ENCODE data around the gene PCDHGA9. TPM values are rescaled to one million over a fixed set of nuclear protein-coding genes. Genes with fewer than 3 reads are reported as not detected.

PCDHGA9 gene
- total RNA-seq, 1 donor from 2014 or later = 3.8 TPM

GRCh38 chr5:141430332-141431113 is 27.9 kb downstream of the PCDHGA9 start, which contains the start of gene PCDHGA12:
Gene PCDHGA12, plus strand, starts transcription at chr5:141430507. Its CDS starts 253 bp downstream, at chr5:141430760.

Other genes with a start within 250 kb of the PCDHGA9 start
- gene PCDHB7, start 230.1 kb upstream of the PCDHGA9 start, total RNA-seq = 0.32 and 0.60 TPM in 2 replicates
- 0.32 and 0.69 TPM in 2 replicates for gene PCDHB8, start 225.0 kb upstream of the PCDHGA9 start, total RNA-seq
- gene PCDHB16, start 220.4 kb upstream of the PCDHGA9 start, total RNA-seq = 0.16 and 2.1 TPM in 2 replicates
- gene PCDHB9, start 215.6 kb upstream of the PCDHGA9 start, total RNA-seq = 0.16 and 0.69 TPM in 2 replicates
- 0.47 and 1.4 TPM in 2 replicates for gene PCDHB10, start 210.4 kb upstream of the PCDHGA9 start, total RNA-seq
- 0.16 and 0.69 TPM in 2 replicates for gene PCDHB11, start 203.2 kb upstream of the PCDHGA9 start, total RNA-seq
- 0.16 and 0.86 TPM in 2 replicates for gene PCDHB12, start 194.1 kb upstream of the PCDHGA9 start, total RNA-seq
- gene PCDHB13, start 188.9 kb upstream of the PCDHGA9 start, total RNA-seq = 0.32 and 0.94 TPM in 2 replicates
- 0.63 and 2.6 TPM in 2 replicates for gene PCDHB14, start 179.4 kb upstream of the PCDHGA9 start, total RNA-seq
- gene PCDHB15, start 157.4 kb upstream of the PCDHGA9 start, total RNA-seq = 0.32 and 0.60 TPM in 2 replicates
- gene SLC25A2, start 98.7 kb upstream of the PCDHGA9 start, total RNA-seq = 0.32 TPM in 1 of 2 replicates, not detected in the other
- gene TAF7, start 82.0 kb upstream of the PCDHGA9 start, total RNA-seq = 67.1 and 89.5 TPM in 2 replicates
- 1.3 and 1.9 TPM in 2 replicates for gene PCDHGA1, start 72.3 kb upstream of the PCDHGA9 start, total RNA-seq
- gene PCDHGA2, start 64.0 kb upstream of the PCDHGA9 start, total RNA-seq = 2.3 and 4.9 TPM in 2 replicates
- gene PCDHGA3, start 58.9 kb upstream of the PCDHGA9 start, total RNA-seq = 1.0 and 1.9 TPM in 2 replicates
- gene PCDHGB1, start 52.7 kb upstream of the PCDHGA9 start, total RNA-seq = 1.5 and 3.8 TPM in 2 replicates
- gene PCDHGA4, start 47.8 kb upstream of the PCDHGA9 start, total RNA-seq = 1.1 and 4.7 TPM in 2 replicates
- gene PCDHGB2, start 42.8 kb upstream of the PCDHGA9 start, total RNA-seq = 3.0 and 4.1 TPM in 2 replicates
- gene PCDHGA5, start 38.6 kb upstream of the PCDHGA9 start, total RNA-seq = 1.6 and 2.0 TPM in 2 replicates
- gene PCDHGB3, start 32.5 kb upstream of the PCDHGA9 start, total RNA-seq = 5.1 and 5.4 TPM in 2 replicates
- gene PCDHGA6, start 28.9 kb upstream of the PCDHGA9 start, total RNA-seq = 2.4 and 3.9 TPM in 2 replicates
- 5.7 and 11.5 TPM in 2 replicates for gene PCDHGA7, start 20.0 kb upstream of the PCDHGA9 start, total RNA-seq
- 26.7 and 34.0 TPM in 2 replicates for gene PCDHGB4, start 15.1 kb upstream of the PCDHGA9 start, total RNA-seq
- 3.5 and 4.4 TPM in 2 replicates for gene PCDHGA8, start 10.1 kb upstream of the PCDHGA9 start, total RNA-seq
- 33.0 and 33.1 TPM in 2 replicates for gene PCDHGB5, start 4.8 kb upstream of the PCDHGA9 start, total RNA-seq
- gene PCDHGB6, start 5.2 kb downstream of the PCDHGA9 start, total RNA-seq = 3.0 and 3.7 TPM in 2 replicates
- gene PCDHGA10, start 10.2 kb downstream of the PCDHGA9 start, total RNA-seq = 2.3 and 7.1 TPM in 2 replicates
- 5.2 and 9.9 TPM in 2 replicates for gene PCDHGB7, start 14.9 kb downstream of the PCDHGA9 start, total RNA-seq
- 7.0 and 12.0 TPM in 2 replicates for gene PCDHGA11, start 18.3 kb downstream of the PCDHGA9 start, total RNA-seq
- gene PCDHGA12, start 27.7 kb downstream of the PCDHGA9 start, total RNA-seq = 7.4 and 15.8 TPM in 2 replicates
- 55.5 and 158 TPM in 2 replicates for gene PCDHGC3, start 73.2 kb downstream of the PCDHGA9 start, total RNA-seq
- gene PCDHGC4, start 82.3 kb downstream of the PCDHGA9 start, total RNA-seq = 3.2 and 3.3 TPM in 2 replicates
- 3.5 and 4.4 TPM in 2 replicates for gene PCDHGC5, start 86.3 kb downstream of the PCDHGA9 start, total RNA-seq
- gene DIAPH1, start 216.2 kb downstream of the PCDHGA9 start, total RNA-seq = 17.9 and 23.5 TPM in 2 replicates
- 57.0 and 57.8 TPM in 2 replicates for gene HDAC3, start 234.1 kb downstream of the PCDHGA9 start, total RNA-seq
- gene RELL2, start 234.2 kb downstream of the PCDHGA9 start, total RNA-seq = 0.77 and 1.4 TPM in 2 replicates
- 25.1 and 25.2 TPM in 2 replicates for gene FCHSD1, start 248.6 kb downstream of the PCDHGA9 start, total RNA-seq